ENCODE data around the gene DKK3. TPM values are rescaled to one million over a fixed set of nuclear protein-coding genes. Genes with fewer than 3 reads are reported as not detected.
A peak's percentile ranks its signal among the peaks of the same experiment; 100 is the strongest.

DKK3 gene
- total RNA-seq, 1 donor from 2014 or later, result 270 TPM

DNA sequence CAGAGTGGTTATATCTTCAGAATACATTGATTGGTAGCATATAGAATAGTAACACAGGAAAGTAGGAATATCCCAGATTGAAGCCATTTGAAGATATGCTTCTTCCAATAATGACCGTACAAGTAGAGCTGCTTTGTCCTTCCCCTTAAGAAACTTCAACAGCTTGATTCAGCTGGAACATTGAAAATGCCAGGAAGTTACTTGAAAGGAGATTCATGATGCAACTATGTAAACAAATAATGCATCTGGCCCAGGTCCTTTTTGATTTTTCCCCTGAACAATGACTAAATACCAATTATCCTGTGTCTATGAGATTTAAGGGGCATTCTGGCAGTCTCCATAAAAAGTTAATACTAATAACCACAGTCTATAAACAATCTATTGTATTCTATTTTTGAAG, 3.0 kb downstream of the DKK3 start:
- DNase-seq (ENCODE audit: low read depth), result no peak

DNA sequence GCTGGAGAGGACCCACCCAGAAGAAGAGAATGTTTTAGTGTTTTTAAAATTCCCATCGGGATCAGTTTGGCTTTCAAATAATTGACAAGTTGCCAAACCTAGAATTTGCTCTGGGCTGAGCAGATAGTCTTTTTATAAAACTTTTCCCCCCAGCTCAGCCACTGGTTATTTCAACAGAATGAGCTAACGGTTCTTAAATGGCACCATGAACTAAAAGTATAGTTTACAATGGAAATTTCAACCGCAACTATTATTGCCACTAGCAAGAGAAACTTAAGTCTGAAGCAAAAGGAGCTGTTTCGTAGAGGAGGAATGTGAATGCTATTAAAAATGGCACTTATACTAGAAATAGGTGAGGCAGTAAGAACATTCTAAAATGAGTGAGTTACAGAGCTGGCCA, 3.4 kb downstream of the DKK3 start:
- peak; percentile 59 for DNase-seq (ENCODE audit: low read depth)

DNA sequence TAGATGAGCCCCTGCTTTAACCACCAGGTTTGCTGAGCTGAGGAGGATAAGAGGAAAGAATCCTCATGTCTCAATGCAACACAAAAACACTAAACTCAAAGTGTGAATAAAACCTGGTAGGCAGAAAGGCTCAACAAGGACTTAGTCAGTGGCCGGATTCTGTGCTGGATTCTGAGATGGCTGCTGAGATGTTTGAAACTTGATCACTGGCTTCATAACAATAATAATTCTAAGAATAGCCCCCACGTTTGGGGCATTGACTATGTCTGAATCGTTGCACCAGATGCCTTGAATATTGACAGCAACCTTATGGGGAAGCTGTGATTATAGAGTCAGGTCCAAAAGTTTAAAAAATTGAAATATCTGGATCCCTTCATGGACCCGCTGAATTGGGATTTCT, 4.6 kb downstream of the DKK3 start:
- peak; percentile 75 for DNase-seq (ENCODE audit: low read depth)

- DNase-seq (ENCODE audit: low read depth), result no peak
Measured at GRCh38 chr11:12003336-12003735, 5.1 kb downstream of the DKK3 start.

DNA sequence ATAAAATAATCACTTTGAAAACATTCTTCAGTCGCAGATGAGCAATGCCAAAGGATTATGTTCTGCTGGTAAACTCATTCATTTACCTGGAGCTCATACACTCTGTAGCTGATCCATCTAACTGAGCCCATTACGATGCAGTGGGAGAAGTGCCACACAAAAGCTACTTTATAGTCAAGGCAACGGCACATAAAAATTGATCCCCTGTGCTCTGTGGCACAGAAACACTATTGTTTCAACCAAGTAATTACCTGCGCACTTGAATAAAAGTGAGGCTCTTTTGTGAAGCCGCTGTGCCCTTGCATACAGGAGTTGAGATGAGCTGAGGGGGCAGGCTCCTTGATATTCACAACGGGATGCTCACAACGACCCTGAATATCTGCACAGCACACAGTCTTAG, 7.2 kb downstream of the DKK3 start:
- DNase-seq (ENCODE audit: low read depth), result no peak

DNA sequence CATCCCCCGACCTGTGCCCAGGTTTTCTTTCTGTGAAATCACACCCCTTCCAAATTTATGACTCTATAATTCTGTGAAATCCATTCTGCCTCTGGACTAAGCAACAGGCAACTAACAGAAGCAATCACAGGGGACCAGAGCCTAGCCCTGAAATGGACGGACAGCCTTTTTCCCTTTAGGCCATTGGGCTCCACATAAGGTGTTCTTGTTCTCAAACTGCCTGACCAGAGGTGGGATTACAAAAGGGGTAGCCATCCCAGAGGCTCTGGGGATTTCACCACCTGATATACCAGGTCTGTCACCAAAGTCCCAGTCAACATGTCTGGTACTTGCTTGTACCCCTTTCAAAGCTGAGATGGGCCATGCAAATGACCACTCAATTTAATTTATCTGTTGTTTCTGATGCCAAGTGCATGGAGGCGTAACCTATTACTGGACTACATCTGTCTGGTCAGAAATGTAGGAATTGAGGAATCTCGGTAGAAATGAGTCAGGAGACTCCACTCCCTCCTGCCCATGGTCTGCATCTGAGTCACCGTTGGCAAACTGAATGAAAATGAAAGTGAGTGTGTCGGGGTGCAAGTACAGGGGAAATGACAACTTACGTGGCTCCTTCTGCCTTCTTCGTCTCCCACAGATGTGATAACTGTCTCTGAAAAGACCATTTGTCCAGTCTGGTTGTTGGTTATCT, 10.2 kb downstream of the DKK3 start:
- DNase-seq (ENCODE audit: low read depth), result peak; percentile 72

- no peak for DNase-seq (ENCODE audit: low read depth)
Measured at GRCh38 chr11:11997049-11997322, 11.4 kb downstream of the DKK3 start.

DNA sequence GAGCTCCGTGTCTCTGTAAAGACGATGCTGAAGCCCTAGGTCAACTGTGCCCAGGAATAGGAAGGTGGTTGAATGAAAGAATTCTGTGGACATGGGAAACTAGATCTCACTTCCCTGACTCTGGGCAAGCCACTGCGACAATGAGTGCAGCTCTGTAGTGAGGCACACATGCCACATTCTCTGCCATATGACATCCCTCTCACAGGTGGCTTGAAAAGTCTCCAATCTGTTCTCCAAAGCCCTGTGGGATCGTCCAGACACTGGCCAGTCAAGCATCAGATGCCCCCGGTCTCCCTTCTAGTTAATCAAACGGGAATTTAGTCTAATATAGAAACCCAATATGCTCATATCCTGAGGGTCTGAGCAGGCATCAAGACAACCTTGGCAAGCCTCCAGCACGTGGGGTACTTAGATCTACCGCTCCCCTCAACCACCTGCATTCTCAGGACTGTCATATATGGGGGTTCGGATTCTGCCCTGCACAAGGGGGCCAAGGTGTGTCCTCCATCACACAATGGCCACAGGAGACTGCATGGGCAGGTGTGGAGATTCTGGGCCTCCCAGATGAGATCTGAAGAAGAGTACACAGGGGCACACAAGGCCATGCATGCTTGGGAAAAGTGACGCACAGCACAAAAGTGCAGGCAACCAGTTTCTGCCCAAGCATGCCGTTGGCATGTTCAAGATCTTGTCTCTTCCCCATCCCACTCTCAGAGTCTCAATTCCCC, 11.9 kb downstream of the DKK3 start:
- DNase-seq (ENCODE audit: low read depth), result no peak

- DNase-seq (ENCODE audit: low read depth), result no peak
Measured at GRCh38 chr11:11995601-11996000, 12.8 kb downstream of the DKK3 start.

DNA sequence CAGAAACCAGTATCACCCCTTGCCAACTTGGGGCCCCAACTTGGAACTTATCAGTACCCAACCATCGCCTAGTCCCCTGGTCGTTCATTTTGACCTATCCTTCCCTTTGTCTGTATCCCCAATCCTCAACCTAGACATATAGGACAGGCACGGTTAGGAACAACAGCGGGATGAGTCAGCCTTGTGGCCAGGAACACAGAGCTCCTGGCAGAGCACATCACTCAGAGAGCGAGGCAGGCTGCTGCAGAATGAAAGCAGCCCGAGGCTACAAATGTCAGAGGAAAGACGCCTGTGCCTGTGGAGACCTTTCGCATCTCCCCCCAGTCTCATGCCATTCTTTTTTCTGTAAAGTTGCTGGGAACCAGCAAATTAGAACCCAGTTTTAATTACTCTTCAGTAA, 14.6 kb downstream of the DKK3 start:
- DNase-seq (ENCODE audit: low read depth), result peak; percentile 81

- DNase-seq (ENCODE audit: low read depth), result no peak
Measured at GRCh38 chr11:11992257-11993212, 15.9 kb downstream of the DKK3 start.

DNA sequence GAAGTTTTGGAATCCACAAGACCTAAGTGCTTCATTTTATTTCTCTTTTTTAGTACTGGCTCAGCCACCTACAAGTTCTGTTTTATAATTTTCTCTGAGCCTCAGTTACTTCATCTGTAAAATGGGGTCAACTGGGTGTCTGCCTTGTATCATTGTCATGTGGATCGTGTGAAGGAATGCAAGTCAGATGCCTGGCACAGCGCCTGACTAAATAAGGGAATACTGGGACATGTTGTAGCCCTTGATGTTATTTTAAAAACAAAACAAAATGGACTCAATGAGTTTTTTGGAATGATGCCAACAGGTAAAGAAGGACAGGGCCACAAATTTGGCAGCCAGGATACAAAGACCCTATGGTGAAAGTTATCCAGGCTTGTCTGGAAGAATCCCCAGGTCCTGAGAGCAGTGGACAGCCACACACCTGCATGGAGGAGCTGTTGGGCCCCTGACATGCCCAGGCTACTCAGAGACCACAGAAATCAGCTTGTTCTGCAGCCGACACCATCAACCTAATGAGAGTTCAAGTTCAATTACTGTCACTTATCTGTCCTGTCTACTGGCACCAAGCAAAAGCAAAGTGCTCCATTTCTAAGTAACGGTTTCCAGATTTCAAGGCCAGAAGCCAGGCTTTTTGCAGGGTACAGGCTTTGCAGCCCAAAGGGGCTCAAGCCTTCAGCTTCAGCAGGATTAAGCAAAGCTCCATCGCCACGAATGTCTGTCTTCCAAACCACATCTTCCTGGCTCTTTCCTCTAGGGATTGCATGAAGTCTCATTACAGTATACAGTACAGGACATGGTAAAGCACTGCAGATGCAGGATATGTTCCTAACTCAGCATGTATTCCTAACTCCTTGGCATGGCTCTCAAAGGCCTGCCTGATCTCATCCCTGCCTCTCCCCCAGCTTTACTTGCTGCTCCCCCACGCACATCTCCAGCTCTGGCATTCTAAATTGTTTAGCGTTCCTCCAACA, 18.4 kb downstream of the DKK3 start:
- no peak for DNase-seq (ENCODE audit: low read depth)

GRCh38 chr11:11988681-11989261, 19.7 kb downstream of the DKK3 start:
- DNase-seq (ENCODE audit: low read depth), result no peak

DNA sequence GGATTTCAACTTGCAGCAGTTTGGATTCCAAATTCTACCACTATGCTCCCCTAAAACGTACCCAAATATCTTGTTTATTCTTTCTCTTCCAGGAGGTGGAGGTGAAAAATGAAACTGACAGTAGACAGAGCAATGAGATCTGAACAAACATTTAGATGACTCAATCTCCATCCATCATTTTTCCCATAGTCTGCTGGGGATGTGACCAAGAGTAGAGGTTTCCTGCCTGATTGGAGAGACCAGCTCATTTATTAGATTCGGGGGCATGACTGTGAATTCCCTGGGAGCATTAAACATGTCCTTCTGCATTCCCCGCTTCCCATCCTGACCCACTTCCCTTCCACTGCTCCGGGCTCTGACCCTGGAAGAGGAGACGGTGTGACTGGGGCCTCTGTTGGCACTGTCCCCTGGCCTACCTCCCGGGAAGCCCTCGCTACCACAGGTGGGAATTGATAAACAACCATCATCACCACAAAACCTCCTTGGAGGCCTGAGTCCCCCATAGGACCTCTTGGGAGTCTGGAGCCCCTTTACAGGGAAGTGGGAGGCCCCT, 20.3 kb downstream of the DKK3 start:
- no peak for DNase-seq (ENCODE audit: low read depth)

DNA sequence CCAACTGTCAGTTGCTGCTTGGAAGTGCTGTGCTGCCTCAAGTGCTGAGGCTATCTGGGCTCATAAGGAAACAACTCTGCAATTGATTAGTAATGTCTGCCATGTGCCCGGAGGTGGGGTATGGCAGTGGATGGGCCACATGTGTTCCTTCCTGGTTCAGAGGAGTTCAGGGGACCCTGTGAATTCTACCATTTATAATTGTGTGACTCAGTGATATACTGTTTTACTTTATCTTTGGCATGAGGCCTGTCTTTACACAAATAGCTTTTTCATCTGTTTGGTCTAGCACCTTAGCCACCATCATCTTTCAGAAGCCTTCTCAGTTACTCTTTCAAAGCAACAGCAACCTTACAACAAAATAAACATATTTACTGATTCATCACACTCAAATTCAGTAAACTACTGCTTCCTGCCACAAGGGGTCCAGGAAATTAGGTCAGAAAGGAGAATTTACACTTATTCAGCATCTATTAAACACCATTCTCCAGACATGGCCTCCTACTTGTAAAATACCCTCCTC, 20.9 kb downstream of the DKK3 start:
- peak; percentile 41 for DNase-seq (ENCODE audit: low read depth)

GRCh38 chr11:11985954-11986949, 22.2 kb downstream of the DKK3 start:
- no peak for DNase-seq (ENCODE audit: low read depth)

DNA sequence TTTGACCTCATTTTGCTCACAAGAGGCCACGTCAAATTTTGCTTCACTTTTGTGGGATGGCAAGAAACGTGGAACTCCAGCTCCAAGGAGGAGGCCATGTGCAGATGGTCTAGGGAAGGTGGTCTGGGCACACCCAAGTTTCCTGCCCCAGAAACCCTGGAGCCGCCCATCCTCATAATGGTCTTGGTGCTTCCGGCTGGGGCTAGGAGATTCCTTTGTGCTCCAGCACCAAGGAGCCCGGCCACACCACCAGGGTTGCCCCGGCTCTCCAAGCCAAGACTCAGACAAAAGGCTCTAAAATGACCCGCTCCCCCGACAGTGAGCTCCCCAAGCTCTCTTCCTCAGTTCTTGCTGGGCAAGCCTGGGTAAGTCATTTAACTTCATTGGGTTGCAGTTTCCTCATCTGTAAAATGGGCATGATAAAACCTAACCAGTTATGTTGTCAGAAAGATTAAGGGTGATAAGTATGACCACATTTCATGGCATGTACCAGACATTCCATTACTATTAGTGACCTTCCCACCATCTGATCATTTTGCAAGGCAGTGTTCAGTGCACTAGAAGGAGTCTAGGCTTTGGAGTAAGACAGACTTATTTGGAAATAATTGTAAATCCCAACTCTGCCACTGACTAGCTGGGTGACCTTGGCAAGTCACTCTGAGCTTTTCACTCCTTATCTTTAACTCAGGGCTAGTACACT, 23.3 kb downstream of the DKK3 start:
- no peak for DNase-seq (ENCODE audit: low read depth)

DNA sequence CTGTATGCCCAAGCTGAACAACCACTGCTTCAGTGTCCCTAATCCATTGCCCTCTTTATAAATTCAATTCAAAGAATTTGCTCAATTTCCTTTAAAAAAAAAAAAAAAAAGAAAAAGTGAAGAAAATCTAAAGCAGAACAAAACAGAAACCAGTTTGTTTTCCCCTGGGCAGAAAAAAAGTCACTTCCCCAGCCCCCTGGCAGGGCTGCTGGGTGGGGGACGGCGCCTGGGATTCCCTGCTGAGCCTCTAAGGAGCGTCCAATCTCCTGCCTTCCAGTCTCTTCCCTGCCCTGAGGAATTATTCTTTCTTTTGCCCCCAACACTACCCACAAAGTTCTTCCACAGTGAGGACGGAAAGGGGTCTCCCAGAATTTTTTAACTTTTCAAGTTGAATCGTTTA, 23.9 kb downstream of the DKK3 start:
- DNase-seq (ENCODE audit: low read depth), result no peak
